Measurements from ENCODE around the gene SLC2A5.

Gene SLC2A5

GRCh38 chr1:9088807-9089206 lies 19.4 kb upstream of the SLC2A5 start:
- no peaks in the 10 kb centered on the region for H4K20me1 ChIP-seq (ENCODE audit: insufficient read depth, low read length)
- H3K4me3 ChIP-seq (ENCODE audit: low read length), result no peak overlapping the region
- H2AFZ ChIP-seq (ENCODE audit: low read depth, low read length), result no peak overlapping the region
- no peak overlapping the region for H3K4me2 ChIP-seq (ENCODE audit: low read length)
- no peaks in the 10 kb centered on the region for H3K4me1 ChIP-seq (ENCODE audit: low read length)
- H3K79me2 ChIP-seq (ENCODE audit: low read length), result no peaks in the 10 kb centered on the region
- H3K9ac ChIP-seq (ENCODE audit: low read length), result no peak overlapping the region
- no peaks in the 10 kb centered on the region for H3K9me3 ChIP-seq (ENCODE audit: insufficient read depth, low read length)
- no peak overlapping the region for H3K27ac ChIP-seq (ENCODE audit: low read length)
- H3K27me3 ChIP-seq (ENCODE audit: low read depth, low read length), result peaks cover 17% of the 10 kb centered on the region; the same call in 1 of the 2 replicates
- no peak for TF ChIP-seq EZH2phosphoT487 (IDR thresholded peaks at IDR 0.05; ENCODE audit: low read depth)
- TF ChIP-seq, protein P1, sequence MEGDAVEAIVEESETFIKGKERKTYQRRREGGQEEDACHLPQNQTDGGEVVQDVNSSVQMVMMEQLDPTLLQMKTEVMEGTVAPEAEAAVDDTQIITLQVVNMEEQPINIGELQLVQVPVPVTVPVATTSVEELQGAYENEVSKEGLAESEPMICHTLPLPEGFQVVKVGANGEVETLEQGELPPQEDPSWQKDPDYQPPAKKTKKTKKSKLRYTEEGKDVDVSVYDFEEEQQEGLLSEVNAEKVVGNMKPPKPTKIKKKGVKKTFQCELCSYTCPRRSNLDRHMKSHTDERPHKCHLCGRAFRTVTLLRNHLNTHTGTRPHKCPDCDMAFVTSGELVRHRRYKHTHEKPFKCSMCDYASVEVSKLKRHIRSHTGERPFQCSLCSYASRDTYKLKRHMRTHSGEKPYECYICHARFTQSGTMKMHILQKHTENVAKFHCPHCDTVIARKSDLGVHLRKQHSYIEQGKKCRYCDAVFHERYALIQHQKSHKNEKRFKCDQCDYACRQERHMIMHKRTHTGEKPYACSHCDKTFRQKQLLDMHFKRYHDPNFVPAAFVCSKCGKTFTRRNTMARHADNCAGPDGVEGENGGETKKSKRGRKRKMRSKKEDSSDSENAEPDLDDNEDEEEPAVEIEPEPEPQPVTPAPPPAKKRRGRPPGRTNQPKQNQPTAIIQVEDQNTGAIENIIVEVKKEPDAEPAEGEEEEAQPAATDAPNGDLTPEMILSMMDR (IDR thresholded peaks at IDR 0.05; ENCODE audit: low read depth, low read length), result no peak
- H3K36me3 ChIP-seq (replicated peaks; ENCODE audit: low read depth, low read length), result no peaks in the 10 kb centered on the region

- Histone ChIP-seq H3K27me3 (ENCODE audit: low read depth, low read length) (peaks cover 17% of the 10 kb centered on the region; the same call in 1 of the 2 replicates), H3K27ac (ENCODE audit: low read length) (no peak overlapping the region), H3K9me3 (ENCODE audit: insufficient read depth, low read length) (no peaks in the 10 kb centered on the region), H3K79me2 (ENCODE audit: low read length) (no peaks in the 10 kb centered on the region), H3K4me1 (ENCODE audit: low read length) (no peaks in the 10 kb centered on the region), H4K20me1 (ENCODE audit: insufficient read depth, low read length) (no peaks in the 10 kb centered on the region), H3K4me2 (ENCODE audit: low read length) (no peak overlapping the region), H2AFZ (ENCODE audit: low read depth, low read length) (no peak overlapping the region), H3K9ac (ENCODE audit: low read length) (no peak overlapping the region), H3K36me3 (replicated peaks; ENCODE audit: low read depth, low read length) (no peaks in the 10 kb centered on the region), H3K4me3 (ENCODE audit: low read length) (no peak overlapping the region)
- TF ChIP-seq EZH2phosphoT487 (IDR thresholded peaks at IDR 0.05; ENCODE audit: low read depth), result no peak
- TF ChIP-seq, protein P1 (IDR thresholded peaks at IDR 0.05; ENCODE audit: low read depth, low read length), result no peak
Measured at GRCh38 chr1:9087411-9088125, 18.1 kb upstream of the SLC2A5 start.

- no peak for TF ChIP-seq EZH2phosphoT487 (IDR thresholded peaks at IDR 0.05; ENCODE audit: low read depth)
- TF ChIP-seq, protein P1 (IDR thresholded peaks at IDR 0.05; ENCODE audit: low read depth, low read length), result no peak
- peaks cover 20% of the 10 kb centered on the region for H3K27me3 ChIP-seq (ENCODE audit: low read depth, low read length)
- H2AFZ ChIP-seq (ENCODE audit: low read depth, low read length), result no peak overlapping the region
- H3K36me3 ChIP-seq (replicated peaks; ENCODE audit: low read depth, low read length), result no peaks in the 10 kb centered on the region
- no peak overlapping the region for H3K9ac ChIP-seq (ENCODE audit: low read length)
- no peak overlapping the region for H3K4me2 ChIP-seq (ENCODE audit: low read length)
- no peak overlapping the region for H3K4me3 ChIP-seq (ENCODE audit: low read length)
- H3K27ac ChIP-seq (ENCODE audit: low read length), result no peak overlapping the region
- no peaks in the 10 kb centered on the region for H3K9me3 ChIP-seq (ENCODE audit: insufficient read depth, low read length)
- no peaks in the 10 kb centered on the region for H3K79me2 ChIP-seq (ENCODE audit: low read length)
- no peaks in the 10 kb centered on the region for H4K20me1 ChIP-seq (ENCODE audit: insufficient read depth, low read length)
- H3K4me1 ChIP-seq (ENCODE audit: low read length), result no peaks in the 10 kb centered on the region
Measured at GRCh38 chr1:9086796-9087195, 17.4 kb upstream of the SLC2A5 start.

- Histone ChIP-seq H3K79me2 (ENCODE audit: low read length) (no peaks in the 10 kb centered on the region), H3K9ac (ENCODE audit: low read length) (no peak overlapping the region), H3K36me3 (replicated peaks; ENCODE audit: low read depth, low read length) (no peaks in the 10 kb centered on the region), H3K4me2 (ENCODE audit: low read length) (no peak overlapping the region), H3K9me3 (ENCODE audit: insufficient read depth, low read length) (no peaks in the 10 kb centered on the region), H2AFZ (ENCODE audit: low read depth, low read length) (no peak overlapping the region), H3K27me3 (ENCODE audit: low read depth, low read length) (peaks cover 13% of the 10 kb centered on the region), H3K4me1 (ENCODE audit: low read length) (no peaks in the 10 kb centered on the region), H4K20me1 (ENCODE audit: insufficient read depth, low read length) (no peaks in the 10 kb centered on the region), H3K27ac (ENCODE audit: low read length) (no peak overlapping the region), H3K4me3 (ENCODE audit: low read length) (no peak overlapping the region)
- TF ChIP-seq EZH2phosphoT487 (IDR thresholded peaks at IDR 0.05; ENCODE audit: low read depth), result no peak
Measured at GRCh38 chr1:9086045-9086444, 16.6 kb upstream of the SLC2A5 start.

Measured in OCI-LY3 (cell line).